OCI-LY1 (cell line): ENCODE data around the gene GAL3ST1.

ENCODE experiments used
- H2AFZ ChIP-seq: fragments of 200-600 bp; sonication (generic), shearing (Covaris generic); 2 replicates; pipeline ENCODE4 v1.6.0; 2014; ENCODE audit warnings: antibody characterized with exemption, mild to moderate bottlenecking, low read length
- H3F3A ChIP-seq: fragments of 200-600 bp; sonication (generic), shearing (Covaris generic); 2 replicates; pipeline ENCODE4 v1.6.0; 2014; ENCODE audit warnings: mild to moderate bottlenecking, antibody characterized with exemption, low read length, moderate library complexity; ENCODE audit not compliant: insufficient read depth
- H3K27ac ChIP-seq: fragments of 200-600 bp; sonication (generic); 2 replicates; pipeline ENCODE4 v1.5.1; 2014; ENCODE audit warnings: low read length, mixed run types, mild to moderate bottlenecking, low read depth; ENCODE audit not compliant: poor library complexity, severe bottlenecking
- H3K27me3 ChIP-seq: fragments of 200-600 bp; sonication (generic); 2 replicates; pipeline ENCODE4 v1.6.0; 2014; ENCODE audit warnings: antibody characterized with exemption, mild to moderate bottlenecking, low read length, moderate library complexity; ENCODE audit not compliant: insufficient read depth
- H3K36me3 ChIP-seq: fragments of 200-600 bp; sonication (generic); 2 replicates; pipeline ENCODE4 v1.6.1; 2014; ENCODE audit warnings: mild to moderate bottlenecking, antibody characterized with exemption, low read length, moderate library complexity, mixed read lengths; ENCODE audit not compliant: insufficient read depth
- H3K4me1 ChIP-seq: fragments of 200-600 bp; sonication (generic); 2 replicates; pipeline ENCODE4 v1.5.1; 2014; ENCODE audit warnings: mild to moderate bottlenecking, low read length, moderate library complexity; ENCODE audit not compliant: insufficient read depth, severe bottlenecking
- H3K4me2 ChIP-seq: fragments of 200-600 bp; sonication (generic), shearing (Covaris generic); 2 replicates; pipeline ENCODE4 v1.6.1; 2014; ENCODE audit warnings: low read length
- H3K4me3 ChIP-seq: fragments of 200-600 bp; sonication (generic); 2 replicates; pipeline ENCODE4 v1.5.1; 2014; ENCODE audit warnings: low read length, low read depth, mild to moderate bottlenecking, mixed read lengths; ENCODE audit not compliant: poor library complexity, severe bottlenecking
- H3K79me2 ChIP-seq: fragments of 200-600 bp; shearing (Covaris generic); 2 replicates; pipeline ENCODE4 v1.6.1; 2016; ENCODE audit warnings: mixed run types, low read length, mixed read lengths; ENCODE audit not compliant: insufficient read depth
- H3K9ac ChIP-seq: fragments of 200-600 bp; sonication (generic), shearing (Covaris generic); 2 replicates; pipeline ENCODE4 v1.6.1; 2014; ENCODE audit warnings: mild to moderate bottlenecking, low read length, mixed read lengths
- H3K9me2 ChIP-seq: fragments of 200-600 bp; sonication (generic), shearing (Covaris generic); 2 replicates; pipeline ENCODE4 v1.6.1; 2014; ENCODE audit warnings: low read depth, mild to moderate bottlenecking, low read length, mixed read lengths
- H3K9me3 ChIP-seq: fragments of 200-600 bp; shearing (Covaris generic); 2 replicates; pipeline ENCODE4 v1.6.1; 2014; ENCODE audit warnings: low read length, mixed read lengths
- H4K20me1 ChIP-seq: fragments of 200-600 bp; sonication (generic), shearing (Covaris generic); 2 replicates; pipeline ENCODE4 v1.6.0; 2016; ENCODE audit warnings: mild to moderate bottlenecking, low read length; ENCODE audit not compliant: insufficient read depth
- CTCF ChIP-seq: fragments of 200-600 bp; sonication (generic), shearing (Covaris generic); IDR thresholded peaks from 2 replicates; pipeline ENCODE4 v1.5.1; 2017; ENCODE audit warnings: mild to moderate bottlenecking, antibody characterized with exemption, low read length, moderate library complexity, mixed read lengths
- EZH2 ChIP-seq: fragments of 200-600 bp; sonication (generic), shearing (Covaris generic); IDR thresholded peaks from 2 replicates; pipeline ENCODE4 v1.8.0; 2017; ENCODE audit warnings: borderline replicate concordance, mixed run types, mild to moderate bottlenecking, antibody characterized with exemption, low read length, moderate library complexity, mixed read lengths

GAL3ST1 gene

GRCh38 chr22:30575859-30576258, 1.4 kb upstream of the GAL3ST1 start:
- H3K79me2 ChIP-seq, result no peaks in the 10 kb centered on the region
- H3K9me3 ChIP-seq, result no peaks in the 10 kb centered on the region
- H3K9me2 ChIP-seq, result no peaks in the 10 kb centered on the region
- H3K4me1 ChIP-seq, result no peaks in the 10 kb centered on the region
- TF ChIP-seq EZH2, result no peak
- no peak for TF ChIP-seq CTCF
- H3K27me3 ChIP-seq, result no peaks in the 10 kb centered on the region
- H3K4me2 ChIP-seq, result no peak overlapping the region
- H4K20me1 ChIP-seq, result no peaks in the 10 kb centered on the region
- no peaks in the 10 kb centered on the region for H3F3A ChIP-seq
- no peak overlapping the region for H3K27ac ChIP-seq
- peaks cover 59% of the 10 kb centered on the region for H3K36me3 ChIP-seq
- H3K4me3 ChIP-seq, result no peak overlapping the region
- no peak overlapping the region for H3K9ac ChIP-seq
- H2AFZ ChIP-seq, result no peak overlapping the region

GRCh38 chr22:30574997-30575671, 669 bp upstream of the GAL3ST1 start:
- no peak overlapping the region for H3K4me2 ChIP-seq
- H3K9me2 ChIP-seq, result no peaks in the 10 kb centered on the region
- no peak overlapping the region for H3K27ac ChIP-seq
- no peak overlapping the region for H2AFZ ChIP-seq
- no peaks in the 10 kb centered on the region for H3K27me3 ChIP-seq
- H3K79me2 ChIP-seq, result no peaks in the 10 kb centered on the region
- TF ChIP-seq CTCF, result no peak
- no peak for TF ChIP-seq EZH2
- H3F3A ChIP-seq, result no peaks in the 10 kb centered on the region
- no peaks in the 10 kb centered on the region for H3K9me3 ChIP-seq
- H3K4me1 ChIP-seq, result no peaks in the 10 kb centered on the region
- no peak overlapping the region for H3K9ac ChIP-seq
- H3K36me3 ChIP-seq, result peaks cover 52% of the 10 kb centered on the region
- no peaks in the 10 kb centered on the region for H4K20me1 ChIP-seq
- H3K4me3 ChIP-seq, result no peak overlapping the region

- Histone ChIP-seq H3K4me2 (no peak overlapping the region), H4K20me1 (no peaks in the 10 kb centered on the region), H3K9me2 (no peaks in the 10 kb centered on the region), H2AFZ (no peak overlapping the region), H3K27ac (no peak overlapping the region), H3K4me1 (no peaks in the 10 kb centered on the region), H3K79me2 (no peaks in the 10 kb centered on the region), H3F3A (no peaks in the 10 kb centered on the region), H3K9me3 (no peaks in the 10 kb centered on the region), H3K4me3 (no peak overlapping the region), H3K27me3 (0 out of 2 replicates have a peak, but pooled peaks cover under 1% of the 10 kb centered on the region), H3K36me3 (peaks cover 37% of the 10 kb centered on the region), H3K9ac (no peak overlapping the region)
- no peak for TF ChIP-seq EZH2
- TF ChIP-seq CTCF, result no peak
Measured at GRCh38 chr22:30573594-30574094, 821 bp downstream of the GAL3ST1 start.
